Omental fat pad (tissue), 4 donors: ENCODE data around the gene UBE2L6. TPM values are rescaled to one million over a fixed set of nuclear protein-coding genes. Genes with fewer than 3 reads are reported as not detected.
A peak's percentile ranks its signal among the peaks of the same experiment; 100 is the strongest.

Experiments
- ATAC-seq: fragments of 150-250 bp; one replicate; pipeline ENCODE4 v1.9.1; 2016; ENCODE audit warnings: mild to moderate bottlenecking, moderate library complexity; ENCODE audit not compliant: low FRiP score
- DNase-seq: peaks from one replicate; pipeline ENCODE4 v3.0.0-alpha.2; 2019; ENCODE audit warnings: low spot score
- total RNA-seq, 4 donors: library from RNA; depleted of rRNA; stranded (reverse); fragments of >200 nt; gene quantifications; one replicate each; pipeline ENCODE4 v1.1.0, GENCODE V29; 2016
- TF ChIP-seq, protein P1 (sequence below), 3 donors: fragments of 450-650 bp; IDR thresholded peaks; one replicate each; pipeline ENCODE4 v1.5.1; 2016 to 2017; ENCODE audit warnings: antibody characterized with exemption in 3 of 3, mild to moderate bottlenecking in 3 of 3, moderate library complexity in 2 of 3

Gene UBE2L6
- total RNA-seq, 4 donors from 2014 or later: 46.5 to 104 (median 52.6) TPM

DNA sequence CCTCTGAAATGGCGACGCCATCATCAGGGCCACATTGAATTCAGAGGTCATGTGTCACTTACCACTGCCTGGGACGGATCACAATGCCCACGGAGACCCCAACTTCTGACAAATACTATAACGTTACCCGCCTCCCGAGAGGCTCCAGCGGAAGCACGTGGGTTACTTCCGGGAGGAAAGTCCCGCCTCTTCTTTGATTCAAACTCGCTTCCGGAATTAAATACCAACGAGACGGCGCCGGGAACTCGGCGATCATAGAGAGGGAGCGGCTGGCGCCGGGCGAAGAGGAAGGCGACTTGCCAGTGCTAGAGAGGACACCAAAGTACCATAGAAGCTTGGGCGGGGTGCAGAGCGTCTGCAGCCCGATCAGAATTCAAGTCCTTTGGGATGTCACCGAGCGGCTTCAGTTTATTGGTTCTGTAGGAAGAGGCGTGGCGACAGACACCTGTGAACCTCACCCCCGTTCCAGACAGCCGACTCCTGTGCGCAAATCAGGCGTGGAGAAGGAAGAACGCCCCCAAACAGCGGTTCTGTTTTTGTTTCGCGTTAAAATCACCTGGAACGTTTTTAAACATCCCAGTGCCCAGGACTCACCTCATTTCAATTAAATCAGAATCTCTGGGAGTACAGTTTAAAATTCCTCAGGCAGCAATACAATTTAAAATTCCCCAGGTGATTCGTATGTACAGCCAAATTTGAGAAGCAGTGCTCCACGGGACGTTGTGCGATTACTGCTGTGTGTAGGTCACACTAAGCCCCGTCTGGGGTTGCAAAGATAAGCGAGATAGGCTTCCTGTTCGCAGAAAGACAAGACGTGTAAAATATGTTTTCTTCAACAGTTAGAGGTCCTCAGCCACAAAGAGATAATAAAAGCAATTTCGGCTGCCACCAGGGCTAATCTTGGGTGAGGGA lies 36.6 kb downstream of the UBE2L6 start, which contains the start of gene TIMM10:
TIMM10 (minus strand) TSS at position 159 of the 912 bp plus-strand sequence. CDS start 565 bp downstream, outside the sequence.
- DNase-seq (peak; percentile 64), ATAC-seq (peak; percentile 97)
- TF ChIP-seq, protein P1, sequence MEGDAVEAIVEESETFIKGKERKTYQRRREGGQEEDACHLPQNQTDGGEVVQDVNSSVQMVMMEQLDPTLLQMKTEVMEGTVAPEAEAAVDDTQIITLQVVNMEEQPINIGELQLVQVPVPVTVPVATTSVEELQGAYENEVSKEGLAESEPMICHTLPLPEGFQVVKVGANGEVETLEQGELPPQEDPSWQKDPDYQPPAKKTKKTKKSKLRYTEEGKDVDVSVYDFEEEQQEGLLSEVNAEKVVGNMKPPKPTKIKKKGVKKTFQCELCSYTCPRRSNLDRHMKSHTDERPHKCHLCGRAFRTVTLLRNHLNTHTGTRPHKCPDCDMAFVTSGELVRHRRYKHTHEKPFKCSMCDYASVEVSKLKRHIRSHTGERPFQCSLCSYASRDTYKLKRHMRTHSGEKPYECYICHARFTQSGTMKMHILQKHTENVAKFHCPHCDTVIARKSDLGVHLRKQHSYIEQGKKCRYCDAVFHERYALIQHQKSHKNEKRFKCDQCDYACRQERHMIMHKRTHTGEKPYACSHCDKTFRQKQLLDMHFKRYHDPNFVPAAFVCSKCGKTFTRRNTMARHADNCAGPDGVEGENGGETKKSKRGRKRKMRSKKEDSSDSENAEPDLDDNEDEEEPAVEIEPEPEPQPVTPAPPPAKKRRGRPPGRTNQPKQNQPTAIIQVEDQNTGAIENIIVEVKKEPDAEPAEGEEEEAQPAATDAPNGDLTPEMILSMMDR (IDR thresholded peaks at IDR 0.05): no peak

DNA sequence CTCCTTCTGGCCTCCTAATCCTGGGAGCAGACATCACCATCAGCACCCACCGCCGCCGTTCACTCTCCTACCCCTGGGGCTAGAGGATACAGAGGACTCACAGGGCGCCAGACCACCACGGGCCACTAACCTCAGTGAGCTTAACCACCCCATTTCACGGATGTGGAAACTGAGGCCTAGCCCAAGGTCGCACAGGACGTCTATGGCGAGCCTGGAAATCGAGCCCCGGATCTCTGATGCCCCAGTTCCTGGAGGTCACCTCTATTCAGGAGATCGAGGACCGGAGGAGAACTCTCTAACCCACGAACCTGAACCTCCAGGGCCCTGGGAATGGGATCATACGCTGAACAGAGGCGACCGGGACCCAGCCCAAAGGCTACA lies 37.3 kb downstream of the UBE2L6 start:
- TF ChIP-seq, protein P1 (IDR thresholded peaks at IDR 0.05): no peak
- no peak for DNase-seq
- ATAC-seq: peak; percentile 2

DNA sequence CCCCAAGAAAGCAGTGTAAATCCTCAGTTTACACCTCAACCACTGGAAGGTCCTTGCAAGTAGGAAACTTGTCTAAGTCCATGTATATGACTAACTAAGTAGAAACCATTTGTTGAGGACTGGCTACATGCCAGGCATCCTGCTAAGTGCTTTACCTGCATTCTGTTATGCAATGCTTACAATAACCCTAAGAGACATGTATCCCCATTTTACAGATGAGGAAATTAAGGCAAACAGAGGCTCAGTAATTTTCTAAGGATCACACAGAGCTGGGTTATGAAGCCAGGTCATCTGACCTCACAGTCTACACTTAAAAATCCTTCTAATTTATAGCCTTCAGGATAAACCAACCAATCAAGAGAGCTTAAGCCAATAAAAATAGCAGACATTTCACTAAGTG lies 38.5 kb downstream of the UBE2L6 start:
- DNase-seq (no peak), ATAC-seq (no peak)
- TF ChIP-seq, protein P1 (IDR thresholded peaks at IDR 0.05): no peak

DNA sequence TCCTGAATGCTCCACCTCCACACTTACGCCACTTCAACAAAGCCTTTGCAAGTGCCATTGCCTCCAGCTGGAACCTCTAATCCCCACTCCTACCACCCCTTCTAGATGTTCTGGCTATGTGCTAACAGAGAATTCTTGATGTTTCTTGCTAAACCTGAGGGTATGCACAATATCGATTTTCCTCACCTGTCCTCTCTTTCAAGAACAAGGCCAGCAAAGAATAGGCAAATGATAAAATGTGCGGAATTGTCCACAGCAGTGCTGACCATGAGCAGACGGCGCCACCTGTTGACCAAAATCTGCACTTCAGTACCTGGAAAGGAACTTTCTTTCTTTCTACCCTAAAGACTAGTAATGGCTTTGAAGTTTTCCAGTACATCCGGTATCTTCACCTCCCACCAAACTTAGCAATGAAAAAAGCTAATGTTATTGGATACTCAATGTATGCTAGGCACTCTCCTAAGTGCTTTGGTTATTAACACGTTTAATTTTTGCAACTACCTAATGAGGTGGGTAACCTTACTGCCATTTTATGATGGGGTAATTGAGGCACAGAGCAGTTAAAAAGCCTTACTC lies 40.3 kb downstream of the UBE2L6 start:
- DNase-seq: peak; percentile 93
- TF ChIP-seq, protein P1 (IDR thresholded peaks at IDR 0.05): peak in 2 of 3 donors; percentile 71 to 74
- no peak for ATAC-seq

DNA sequence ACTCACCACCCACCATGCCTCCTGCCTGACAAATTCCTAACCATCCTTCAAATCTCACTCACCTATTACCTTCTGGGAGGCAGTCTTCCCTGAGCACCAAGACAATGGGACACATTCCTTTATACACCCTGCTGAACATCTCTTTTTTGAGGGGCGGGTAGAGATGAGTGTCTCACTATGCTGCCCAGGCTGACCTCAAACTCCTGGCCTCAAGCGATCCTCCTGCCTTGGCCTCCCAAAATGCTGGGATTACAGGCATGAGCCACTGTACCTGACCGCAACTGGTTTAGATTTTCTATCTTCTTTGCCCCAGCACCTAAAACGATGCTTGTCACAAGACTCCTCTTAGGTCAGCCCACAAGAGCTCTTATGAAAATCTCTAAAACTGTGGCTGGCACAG lies 44.1 kb downstream of the UBE2L6 start:
- DNase-seq (no peak), ATAC-seq (no peak)
- TF ChIP-seq, protein P1 (IDR thresholded peaks at IDR 0.05): no peak

DNA sequence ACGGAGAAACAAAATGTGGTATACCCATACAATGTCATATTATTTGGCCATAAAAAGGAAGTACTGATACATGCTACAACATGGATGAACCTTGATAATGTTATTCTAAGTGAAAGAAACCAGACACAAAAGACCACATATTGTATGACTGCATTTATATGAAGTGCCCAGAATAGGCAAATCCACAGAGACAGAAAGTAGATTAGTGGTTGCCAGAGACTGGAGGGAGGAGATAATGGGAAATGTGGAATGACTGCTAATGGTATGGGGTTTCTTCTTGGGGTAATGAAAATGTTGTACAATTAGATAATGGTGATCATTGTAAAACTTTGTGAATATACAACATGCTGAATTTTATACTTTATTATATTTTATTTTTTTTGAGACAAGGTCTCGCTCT lies 46.4 kb downstream of the UBE2L6 start:
- no peak for ATAC-seq
- DNase-seq: no peak
- TF ChIP-seq, protein P1 (IDR thresholded peaks at IDR 0.05): no peak
